NCI-H146 (cell line): ENCODE data around the gene TRIM66.
"Not testable (repeated sequence)": the region's sequence is repeated elsewhere in the genome, so short reads cannot be mapped to it uniquely, and the experiment has no call there.

ENCODE experiments used
- DNase-seq: peaks from one replicate; lab custom pipeline; 2025; lab: John Stamatoyannopoulos, UW

The TRIM66 gene

DNA sequence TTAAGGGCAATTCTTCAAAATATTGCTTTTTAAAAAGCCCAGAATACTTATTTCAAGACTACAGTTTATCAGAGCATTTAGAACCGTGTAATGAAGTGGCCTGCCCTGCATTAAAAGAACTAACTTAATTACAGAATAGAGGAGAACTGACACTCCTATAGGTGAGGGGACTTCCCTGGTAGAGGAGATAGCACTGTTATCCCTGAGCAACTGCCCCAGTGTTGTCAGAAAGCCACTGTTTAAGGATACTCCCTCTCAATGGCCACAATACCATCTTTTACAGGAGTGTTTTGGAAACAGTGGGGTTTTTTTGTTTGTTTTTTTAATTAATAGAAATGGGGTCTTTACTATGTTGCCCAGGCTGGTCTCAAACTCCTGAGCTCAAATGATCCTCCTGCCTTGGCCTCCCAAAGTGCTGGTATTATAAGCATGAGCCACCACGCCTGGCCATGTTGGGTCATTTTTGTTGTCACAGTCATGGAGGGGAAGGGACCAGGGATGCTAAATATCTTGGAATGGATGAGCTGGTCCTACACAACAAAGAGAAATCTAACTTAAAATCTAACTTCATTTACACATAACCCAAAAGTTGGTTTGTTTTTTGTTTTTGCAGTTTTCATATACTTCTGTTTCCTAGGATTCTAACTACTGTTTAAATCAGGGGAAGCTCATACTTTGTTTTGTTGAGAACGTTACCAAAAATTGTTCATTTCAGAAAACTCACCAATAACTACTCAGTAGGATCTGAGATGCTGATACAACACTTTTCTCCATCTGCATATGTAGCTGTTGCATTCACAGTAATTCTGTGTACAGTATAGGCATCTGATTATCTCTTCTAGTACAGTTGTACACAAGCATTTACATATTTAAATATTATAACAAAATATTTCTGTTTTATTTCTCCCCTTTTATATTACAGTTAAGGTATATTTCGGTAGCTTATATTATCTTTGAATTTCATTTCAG, 8.2 kb upstream of the TRIM66 start:
- no peak for DNase-seq

- DNase-seq: peak; percentile 16
Observed at GRCh38 chr11:8689726-8690255, 7.3 kb upstream of the TRIM66 start.

DNA sequence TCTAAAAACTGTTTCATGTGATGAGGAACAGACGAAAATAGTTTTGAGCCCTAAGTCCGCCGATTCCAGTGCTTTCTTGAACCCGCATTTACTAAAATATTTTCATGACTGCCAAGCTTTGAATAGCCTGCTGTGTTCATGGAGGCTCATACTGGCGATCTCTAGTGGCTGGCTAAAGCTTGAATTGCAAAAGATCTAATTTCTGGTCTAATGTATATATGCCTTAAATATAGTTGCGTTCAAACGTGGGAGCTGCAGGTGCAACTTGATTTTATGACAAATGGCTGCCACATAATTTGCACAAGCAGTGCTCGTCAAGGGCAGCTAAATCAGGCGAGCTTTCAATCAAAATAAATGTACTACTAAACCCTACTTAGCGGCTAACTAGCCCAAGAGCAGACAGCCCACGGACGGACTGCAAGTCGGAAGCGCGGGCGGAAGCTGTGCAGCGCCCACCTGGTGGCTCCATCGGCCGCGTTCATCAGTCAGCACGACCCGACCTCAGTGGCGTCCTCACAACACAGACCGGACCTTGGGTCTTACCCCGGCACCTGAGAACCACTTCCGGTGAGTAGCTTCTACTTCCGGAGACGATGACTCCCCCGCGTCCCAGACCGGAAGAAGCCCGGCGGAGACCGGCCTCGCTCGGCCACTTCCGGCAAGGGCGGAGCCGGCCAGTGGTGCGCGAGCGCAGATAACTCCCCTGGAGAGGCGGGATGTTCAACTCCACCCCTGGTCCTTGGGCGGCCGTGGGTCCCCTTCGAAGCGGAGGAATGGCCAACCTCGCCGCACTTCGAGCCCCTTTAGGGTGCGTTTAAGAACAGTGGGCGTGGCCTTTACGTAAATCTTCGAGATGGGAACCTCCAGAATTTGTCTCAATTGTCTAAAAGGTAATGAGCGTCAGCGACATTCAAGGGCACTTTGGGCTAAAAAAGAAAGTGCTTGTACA, 6.2 kb upstream of the TRIM66 start:
- DNase-seq: peak; percentile 99

- no peak for DNase-seq
Observed at GRCh38 chr11:8686325-8686724, 3.9 kb upstream of the TRIM66 start.

- DNase-seq: no peak
Observed at GRCh38 chr11:8685820-8686219, 3.4 kb upstream of the TRIM66 start.

DNA sequence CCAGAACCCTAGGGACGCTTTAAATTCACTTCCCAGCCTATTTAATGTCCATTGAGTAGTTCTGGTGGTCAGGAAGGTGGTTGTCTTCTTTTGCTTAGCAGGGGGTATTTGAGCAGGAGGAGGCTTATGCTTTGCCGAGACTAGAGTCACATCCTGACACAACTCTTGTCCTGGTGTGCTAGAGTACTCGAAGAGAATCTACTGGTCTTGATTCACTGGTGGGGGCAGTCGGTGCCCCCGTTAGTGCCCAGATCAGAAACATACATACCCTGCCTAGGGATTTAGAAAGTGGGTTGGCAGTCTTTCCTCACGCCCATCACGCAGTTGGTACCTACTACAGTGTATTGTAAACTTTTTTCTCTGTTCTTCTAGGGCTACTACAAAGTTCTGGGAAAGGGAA, 2.8 kb upstream of the TRIM66 start:
- no peak for DNase-seq

DNA sequence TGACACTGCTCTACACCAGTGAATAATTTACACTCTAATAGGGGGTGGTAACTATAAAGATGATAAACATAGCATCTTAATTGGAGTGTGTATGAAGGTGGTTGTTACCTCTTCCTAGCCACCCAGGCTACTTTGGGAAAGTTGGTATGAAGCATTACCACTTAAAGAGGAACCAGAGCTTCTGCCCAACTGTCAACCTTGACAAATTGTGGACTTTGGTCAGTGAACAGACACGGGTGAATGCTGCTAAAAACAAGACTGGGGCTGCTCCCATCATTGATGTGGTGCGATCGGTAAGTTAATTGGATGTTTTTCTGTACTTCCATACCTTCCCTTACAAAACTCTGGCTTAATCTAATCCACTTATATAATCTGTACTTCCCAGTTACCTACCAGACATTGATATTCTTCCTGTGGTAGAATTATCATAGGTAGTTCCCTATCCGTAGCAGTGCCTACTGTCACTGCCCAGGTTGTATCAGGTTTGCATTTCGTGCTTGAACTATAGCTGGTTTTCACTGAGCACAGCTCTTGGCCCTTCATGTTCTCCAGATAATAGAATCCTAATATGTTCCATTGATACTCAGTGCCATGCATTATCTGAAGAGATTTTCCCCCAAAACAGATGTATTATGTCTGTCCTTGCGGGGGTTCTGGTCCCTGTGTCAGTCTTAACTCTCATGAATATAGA, 2.3 kb upstream of the TRIM66 start:
- no peak for DNase-seq

- peak; percentile 44 for DNase-seq
Observed at GRCh38 chr11:8683115-8683807, 796 bp upstream of the TRIM66 start.

DNA sequence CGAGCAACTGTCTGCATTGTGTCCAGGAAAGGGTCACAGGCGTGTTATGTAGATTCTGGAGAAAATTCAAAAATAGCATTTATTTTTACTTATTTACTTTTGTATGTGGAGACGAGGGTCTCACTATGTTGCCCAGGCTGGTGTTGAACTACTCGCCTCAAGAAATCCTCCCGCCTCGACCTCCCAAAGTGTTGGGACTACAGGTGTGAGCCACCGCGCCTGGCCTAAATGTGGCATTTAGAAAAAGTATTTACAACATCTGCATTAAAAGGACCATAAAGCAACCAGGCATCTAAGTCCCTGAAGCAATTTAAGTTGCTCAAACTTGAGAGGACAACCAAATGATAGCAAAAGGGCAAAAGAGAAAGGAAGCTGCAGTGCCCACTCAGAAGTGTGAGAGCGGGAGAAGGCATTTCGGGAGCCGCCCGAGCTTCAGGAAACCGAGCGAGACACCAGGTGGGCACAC, 595 bp downstream of the TRIM66 start:
- no peak for DNase-seq

GRCh38 chr11:8679006-8679405, 3.5 kb downstream of the TRIM66 start:
- DNase-seq: no peak

DNA sequence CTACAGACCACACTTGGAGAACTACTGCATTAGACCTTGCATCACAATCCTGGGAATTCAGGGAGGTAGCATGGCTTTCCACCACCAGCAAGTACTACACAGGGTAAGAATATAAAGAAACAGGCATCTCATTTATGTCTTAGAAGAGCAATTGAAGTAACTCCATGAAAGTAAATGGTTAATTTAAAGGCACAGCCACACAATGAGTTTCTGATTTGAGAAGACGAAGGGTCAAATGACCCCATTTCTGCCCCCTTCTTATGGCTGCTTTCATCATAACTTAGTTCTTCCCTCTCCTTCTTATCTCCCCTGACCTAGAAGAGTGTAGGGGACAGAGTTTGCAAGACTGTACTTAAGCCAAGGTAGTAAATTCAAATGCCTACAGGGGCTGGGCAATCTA, 6.0 kb downstream of the TRIM66 start:
- DNase-seq: no peak

DNA sequence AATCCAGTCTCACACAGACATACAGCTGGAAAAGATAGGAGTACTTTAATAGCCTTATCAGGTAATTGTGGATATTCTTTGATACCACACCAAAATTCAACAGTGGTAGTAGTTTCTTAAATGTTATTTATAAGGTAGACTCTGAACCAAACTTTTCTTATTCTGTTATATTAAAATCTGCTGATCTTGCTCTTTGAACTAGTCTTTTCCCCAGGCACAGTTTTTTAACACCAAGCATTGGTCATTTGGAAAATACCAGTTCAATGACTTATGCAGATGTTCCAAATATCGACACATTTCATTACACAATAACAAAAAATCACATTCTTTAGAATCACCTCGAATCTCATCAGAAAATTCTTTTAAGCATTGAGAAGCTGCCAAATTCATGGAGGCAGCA, 7.6 kb downstream of the TRIM66 start:
- no peak for DNase-seq

- no peak for DNase-seq
Observed at GRCh38 chr11:8672346-8672745, 10.1 kb downstream of the TRIM66 start.

GRCh38 chr11:8671651-8672062, 10.8 kb downstream of the TRIM66 start:
- DNase-seq: peak; percentile 43

DNA sequence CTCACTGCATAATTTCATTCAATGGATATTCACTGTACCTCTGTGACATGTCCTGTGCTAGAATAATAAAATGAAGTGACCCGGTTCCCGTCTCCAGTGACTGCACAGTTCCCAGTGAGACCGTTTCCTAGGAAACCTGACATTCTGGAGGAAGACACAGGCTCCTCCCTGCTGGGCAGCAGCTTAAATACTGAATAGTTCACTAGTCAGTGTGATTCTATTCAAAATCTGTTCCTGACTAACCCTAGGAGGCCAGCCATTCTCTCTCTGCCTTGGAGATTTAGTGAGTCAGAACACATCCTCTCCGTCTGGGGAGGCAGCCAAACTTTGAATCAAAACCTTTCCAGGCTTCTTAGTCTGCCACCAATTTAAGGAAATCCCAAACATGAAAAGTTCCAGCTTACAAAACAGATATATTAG, 11.3 kb downstream of the TRIM66 start:
- peak; percentile 77 for DNase-seq

DNA sequence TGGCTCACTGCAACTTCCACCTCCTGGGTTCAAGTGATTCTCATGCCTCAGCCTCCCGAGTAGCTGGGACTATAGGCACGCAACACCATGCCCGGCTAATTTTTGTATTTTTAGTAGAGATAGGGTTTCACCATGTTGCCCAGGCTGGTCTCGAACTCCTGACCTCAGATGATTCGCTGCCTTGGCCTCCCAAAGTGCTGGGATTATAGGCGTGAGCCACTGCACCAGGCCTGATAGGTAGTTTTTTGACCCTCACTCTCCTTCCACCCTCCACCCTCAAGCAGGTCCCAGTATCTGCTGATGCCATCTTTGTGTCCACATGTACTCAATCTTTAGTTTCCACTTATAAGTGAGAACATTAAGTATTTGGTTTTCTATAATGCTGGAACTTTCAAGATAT, 12.4 kb downstream of the TRIM66 start:
- DNase-seq: not testable (repeated sequence)

- no peak for DNase-seq
Observed at GRCh38 chr11:8665222-8665621, 17.2 kb downstream of the TRIM66 start.

GRCh38 chr11:8661001-8661795, 21.3 kb downstream of the TRIM66 start:
- DNase-seq: no peak

- peak; percentile 54 for DNase-seq
Observed at GRCh38 chr11:8658321-8659057, 24.0 kb downstream of the TRIM66 start.
